Activated naive CD4-positive, alpha-beta T cell treated with anti-CD3 and anti-CD28 coated beads, Interleukin-2, amount 10 ng/mL, durations not matched to agents 7 days and 5 days (primary cell): Measurements from ENCODE around the gene LARP1.
A peak's percentile ranks its signal among the peaks of the same experiment; 100 is the strongest.

Experiments
- CTCF ChIA-PET: fragments of 350-600 bp; sonication (Branson Sonifier 250); formaldehyde crosslinking; loops from one replicate; lab custom pipeline; 2021; ENCODE audit warnings: antibody characterized with exemption; lab: Charles Lee
- DNase-seq: peaks from one replicate; pipeline ENCODE4 v3.0.0-alpha.2; 2020
- H3K27ac Mint-ChIP-seq: one replicate; pipeline ENCODE4 v1.8.0; 2021; ENCODE audit warnings: mild to moderate bottlenecking, moderate library complexity, mixed read lengths
- H3K27me3 Mint-ChIP-seq: one replicate; pipeline ENCODE4 v1.8.0; 2021; ENCODE audit warnings: mild to moderate bottlenecking, mixed read lengths
- H3K36me3 Mint-ChIP-seq: one replicate; pipeline ENCODE4 v1.8.0; 2021; ENCODE audit warnings: mixed read lengths
- H3K4me1 Mint-ChIP-seq: one replicate; pipeline ENCODE4 v1.8.0; 2021; ENCODE audit warnings: mixed read lengths
- H3K4me3 Mint-ChIP-seq: one replicate; pipeline ENCODE4 v1.8.0; 2021; ENCODE audit warnings: mild to moderate bottlenecking, moderate library complexity, mixed read lengths
- H3K9me3 Mint-ChIP-seq: one replicate; pipeline ENCODE4 v1.8.0; 2021; ENCODE audit warnings: mixed read lengths

Gene LARP1

GRCh38 chr5:154841273-154841661, 86.1 kb downstream of the LARP1 start:
- Mint-ChIP-seq H3K4me3 (no peak overlapping the region), H3K27ac (no peak overlapping the region), H3K4me1 (no peaks in the 10 kb centered on the region), H3K27me3 (no peaks in the 10 kb centered on the region), H3K9me3 (no peaks in the 10 kb centered on the region), H3K36me3 (peaks cover 3% of the 10 kb centered on the region)
- no peak for DNase-seq
- CTCF ChIA-PET = no interaction called here

GRCh38 chr5:154842689-154843530, 87.7 kb downstream of the LARP1 start:
- H3K27ac Mint-ChIP-seq = no peak overlapping the region
- H3K9me3 Mint-ChIP-seq = no peaks in the 10 kb centered on the region
- no peaks in the 10 kb centered on the region for H3K4me1 Mint-ChIP-seq
- no peaks in the 10 kb centered on the region for H3K36me3 Mint-ChIP-seq
- CTCF ChIA-PET = no interaction called here
- no peak for DNase-seq
- no peak overlapping the region for H3K4me3 Mint-ChIP-seq
- H3K27me3 Mint-ChIP-seq = no peaks in the 10 kb centered on the region

GRCh38 chr5:154844809-154845208, 89.6 kb downstream of the LARP1 start:
- Mint-ChIP-seq H3K9me3 (no peaks in the 10 kb centered on the region), H3K4me3 (no peak overlapping the region), H3K4me1 (no peaks in the 10 kb centered on the region), H3K27ac (no peak overlapping the region), H3K36me3 (no peaks in the 10 kb centered on the region), H3K27me3 (no peaks in the 10 kb centered on the region)
- no peak for DNase-seq
- CTCF ChIA-PET = no interaction called here

GRCh38 chr5:154849264-154849785, 94.1 kb downstream of the LARP1 start:
- no peaks in the 10 kb centered on the region for H3K9me3 Mint-ChIP-seq
- H3K36me3 Mint-ChIP-seq = no peaks in the 10 kb centered on the region
- CTCF ChIA-PET = interaction anchor here (0.7 kb wide), 1 partner anchor 555 kb away, joined by 4 read pairs; no protein-coding TSS in a partner anchor
- peaks cover 6% of the 10 kb centered on the region for H3K4me1 Mint-ChIP-seq
- H3K27ac Mint-ChIP-seq = no peak overlapping the region
- DNase-seq = no peak
- H3K4me3 Mint-ChIP-seq = no peak overlapping the region
- H3K27me3 Mint-ChIP-seq = no peaks in the 10 kb centered on the region

GRCh38 chr5:154849791-154850201, 94.6 kb downstream of the LARP1 start:
- CTCF ChIA-PET = no interaction called here
- H3K27me3 Mint-ChIP-seq = no peaks in the 10 kb centered on the region

GRCh38 chr5:154850255-154851062, 95.3 kb downstream of the LARP1 start, which contains the start of gene FAXDC2:
Gene FAXDC2, minus strand, starts transcription at chr5:154850603. Its CDS starts 12,425 bp downstream, at chr5:154838178.
- Mint-ChIP-seq H3K9me3 (no peaks in the 10 kb centered on the region), H3K27ac (no peak within 1 kb of the TSS), H3K27me3 (no peaks in the 10 kb centered on the region), H3K4me1 (peaks cover 7% of the 10 kb centered on the region), H3K4me3 (no peak within 1 kb of the TSS), H3K36me3 (no peaks in the 10 kb centered on the region)
- CTCF ChIA-PET = interaction anchor here (0.7 kb wide), 1 partner anchor 203 kb away, joined by 3 read pairs; no protein-coding TSS in a partner anchor
- DNase-seq = no peak

More at GRCh38 chr5:154849791-154850201, 94.6 kb downstream of the LARP1 start:
- no peaks in the 10 kb centered on the region for H3K36me3 Mint-ChIP-seq
- no peak overlapping the region for H3K27ac Mint-ChIP-seq
- DNase-seq = no peak
- peaks cover 6% of the 10 kb centered on the region for H3K4me1 Mint-ChIP-seq
- no peak overlapping the region for H3K4me3 Mint-ChIP-seq
- no peaks in the 10 kb centered on the region for H3K9me3 Mint-ChIP-seq

GRCh38 chr5:154851351-154851750, 96.2 kb downstream of the LARP1 start:
- no peaks in the 10 kb centered on the region for H3K36me3 Mint-ChIP-seq
- no peaks in the 10 kb centered on the region for H3K9me3 Mint-ChIP-seq
- CTCF ChIA-PET = no interaction called here
- no peaks in the 10 kb centered on the region for H3K27me3 Mint-ChIP-seq
- DNase-seq = no peak
- peaks cover 10% of the 10 kb centered on the region for H3K4me1 Mint-ChIP-seq
- H3K4me3 Mint-ChIP-seq = no peak overlapping the region
- no peak overlapping the region for H3K27ac Mint-ChIP-seq

- DNase-seq = peak; percentile 91
- Mint-ChIP-seq H3K4me1 (peaks cover 42% of the 10 kb centered on the region), H3K27ac (peak overlapping the region; percentile 100), H3K27me3 (no peaks in the 10 kb centered on the region), H3K9me3 (no peaks in the 10 kb centered on the region), H3K4me3 (peak overlapping the region; percentile 87), H3K36me3 (peaks cover 20% of the 10 kb centered on the region)
- CTCF ChIA-PET = interaction anchor here (0.8 to 1.9 kb wide), 2 partner anchors 30 to 207 kb away, joined by 3 to 4 read pairs; no protein-coding TSS in a partner anchor
Measured at GRCh38 chr5:154857530-154858296, 102.5 kb downstream of the LARP1 start.

- H3K27me3 Mint-ChIP-seq = no peaks in the 10 kb centered on the region
Measured at GRCh38 chr5:154858297-154858971, 103.3 kb downstream of the LARP1 start, which contains the start of gene CNOT8. Gene CNOT8, plus strand, starts transcription at chr5:154858627. Its CDS starts 4,652 bp downstream, at chr5:154863279.

GRCh38 chr5:154858972-154859871, 104.0 kb downstream of the LARP1 start:
- Mint-ChIP-seq H3K27me3 (no peaks in the 10 kb centered on the region), H3K4me1 (peaks cover 51% of the 10 kb centered on the region), H3K9me3 (no peaks in the 10 kb centered on the region), H3K4me3 (peak overlapping the region; percentile 87), H3K27ac (peak overlapping the region; percentile 100), H3K36me3 (peaks cover 30% of the 10 kb centered on the region)
- DNase-seq = peak; percentile 29
- CTCF ChIA-PET = interaction anchor here (2.0 kb wide), 1 partner anchor 209 kb away, joined by 5 read pairs; no protein-coding TSS in a partner anchor

More at GRCh38 chr5:154858297-154858971, 103.3 kb downstream of the LARP1 start, which contains the start of gene CNOT8:
- CTCF ChIA-PET = no interaction called here
- Mint-ChIP-seq H3K4me3 (peak within 1 kb of the TSS; percentile 87), H3K9me3 (no peaks in the 10 kb centered on the region), H3K4me1 (peaks cover 48% of the 10 kb centered on the region), H3K36me3 (peaks cover 26% of the 10 kb centered on the region), H3K27ac (peak within 1 kb of the TSS; percentile 100)
- peak; percentile 98 for DNase-seq

GRCh38 chr5:154860123-154860522, 104.9 kb downstream of the LARP1 start:
- peaks cover 51% of the 10 kb centered on the region for H3K4me1 Mint-ChIP-seq
- DNase-seq = peak; percentile 34
- peaks cover 36% of the 10 kb centered on the region for H3K36me3 Mint-ChIP-seq
- peak overlapping the region; percentile 87 for H3K4me3 Mint-ChIP-seq
- H3K27ac Mint-ChIP-seq = peak overlapping the region; percentile 100
- no peaks in the 10 kb centered on the region for H3K27me3 Mint-ChIP-seq
- H3K9me3 Mint-ChIP-seq = no peaks in the 10 kb centered on the region
- CTCF ChIA-PET = interaction anchor here (0.6 to 2.0 kb wide), 4 partner anchors 12 to 228 kb away, joined by 3 to 5 read pairs (median 4); no protein-coding TSS in a partner anchor

- H3K4me3 Mint-ChIP-seq = peak overlapping the region; percentile 87
- H3K27me3 Mint-ChIP-seq = no peaks in the 10 kb centered on the region
- peaks cover 42% of the 10 kb centered on the region for H3K36me3 Mint-ChIP-seq
- H3K4me1 Mint-ChIP-seq = peaks cover 53% of the 10 kb centered on the region
- CTCF ChIA-PET = interaction anchor here (0.6 to 2.0 kb wide), 3 partner anchors 210 to 229 kb away, joined by 3 to 5 read pairs (median 4); no protein-coding TSS in a partner anchor
- no peaks in the 10 kb centered on the region for H3K9me3 Mint-ChIP-seq
- H3K27ac Mint-ChIP-seq = peak overlapping the region; percentile 100
- no peak for DNase-seq
Measured at GRCh38 chr5:154860765-154861164, 105.6 kb downstream of the LARP1 start.
